Thymus (tissue), 11 donors: ENCODE data around the gene MUSK. TPM values are rescaled to one million over a fixed set of nuclear protein-coding genes. Genes with fewer than 3 reads are reported as not detected.
A peak's percentile ranks its signal among the peaks of the same experiment; 100 is the strongest.
"Not testable (repeated sequence)": the region's sequence is repeated elsewhere in the genome, so short reads cannot be mapped to it uniquely, and the experiment has no call there.

Source experiments
- DNase-seq, 9 donors: peaks; one replicate each; pipeline ENCODE4 v3.0.0-alpha.2; 2013; ENCODE audit warnings: low spot score in 9 of 9, low read depth in 6 of 9, missing footprints in 1 of 9
- H3K27ac ChIP-seq, 2 donors: one replicate each; pipeline ENCODE4 v1.5.1; 2013; ENCODE audit warnings: control low read depth in 1 of 2, low read depth in 1 of 2, low read length in 1 of 2, mild to moderate bottlenecking in 1 of 2, moderate library complexity in 1 of 2
- H3K27me3 ChIP-seq, 2 donors: one replicate each; pipeline ENCODE4 v1.5.1; 2013; ENCODE audit warnings: low read length in 1 of 2; ENCODE audit not compliant: control insufficient read depth in 2 of 2, insufficient read depth in 1 of 2
- H3K36me3 ChIP-seq, 2 donors: one replicate each; pipeline ENCODE4 v1.5.1; 2013; ENCODE audit warnings: low read length in 1 of 2, mild to moderate bottlenecking in 1 of 2, moderate library complexity in 1 of 2; ENCODE audit not compliant: control insufficient read depth in 2 of 2, insufficient read depth in 2 of 2
- H3K4me1 ChIP-seq, 2 donors: one replicate each; pipeline ENCODE4 v1.5.1; 2013; ENCODE audit warnings: low read length in 2 of 2; ENCODE audit not compliant: control insufficient read depth in 2 of 2, insufficient read depth in 2 of 2
- H3K4me3 ChIP-seq, 2 donors: one replicate each; pipeline ENCODE4 v1.5.1; 2013; ENCODE audit warnings: low read length in 2 of 2, control low read depth in 1 of 2, mild to moderate bottlenecking in 1 of 2
- H3K9me3 ChIP-seq, 2 donors: one replicate each; pipeline ENCODE4 v1.5.1; 2013; ENCODE audit warnings: low read length in 1 of 2, mild to moderate bottlenecking in 1 of 2; ENCODE audit not compliant: control insufficient read depth in 2 of 2, insufficient read depth in 1 of 2
- WGBS: extraction: QIAGEN DNeasy Blood & Tissue Kit; methylation state at CpG from one replicate; pipeline ENCODE4 v1.1.7; 2013; 5-methylcytosine and 5-hydroxymethylcytosine counted together
- polyA plus RNA-seq: library from polyadenylated mRNA; stranded (reverse); fragments of 200-250 nt; gene quantifications from one replicate; pipeline ENCODE4 v1.2.3, GENCODE V29; 2013
- total RNA-seq: library from RNA; stranded (reverse); fragments of 120-200 nt; gene quantifications from one replicate; pipeline ENCODE4 v1.2.4, GENCODE V29; 2013
- donor health status: healthy.

MUSK gene
- total and polyA plus RNA-seq, 2 donors = 0.02 to 0.09 TPM

GRCh38 chr9:110808599-110808980 lies 140.0 kb downstream of the MUSK start:
- H3K36me3 ChIP-seq = no peaks in the 10 kb centered on the region
- peak in 1 of 9 donors; percentile 14 for DNase-seq
- WGBS = 45% methylated on average over 4 of the region's 4 CpGs
- no peaks in the 10 kb centered on the region for H3K27me3 ChIP-seq
- H3K4me3 ChIP-seq = no peak overlapping the region
- H3K27ac ChIP-seq = no peak overlapping the region
- H3K9me3 ChIP-seq = no peaks in the 10 kb centered on the region
- no peaks in the 10 kb centered on the region for H3K4me1 ChIP-seq

DNA sequence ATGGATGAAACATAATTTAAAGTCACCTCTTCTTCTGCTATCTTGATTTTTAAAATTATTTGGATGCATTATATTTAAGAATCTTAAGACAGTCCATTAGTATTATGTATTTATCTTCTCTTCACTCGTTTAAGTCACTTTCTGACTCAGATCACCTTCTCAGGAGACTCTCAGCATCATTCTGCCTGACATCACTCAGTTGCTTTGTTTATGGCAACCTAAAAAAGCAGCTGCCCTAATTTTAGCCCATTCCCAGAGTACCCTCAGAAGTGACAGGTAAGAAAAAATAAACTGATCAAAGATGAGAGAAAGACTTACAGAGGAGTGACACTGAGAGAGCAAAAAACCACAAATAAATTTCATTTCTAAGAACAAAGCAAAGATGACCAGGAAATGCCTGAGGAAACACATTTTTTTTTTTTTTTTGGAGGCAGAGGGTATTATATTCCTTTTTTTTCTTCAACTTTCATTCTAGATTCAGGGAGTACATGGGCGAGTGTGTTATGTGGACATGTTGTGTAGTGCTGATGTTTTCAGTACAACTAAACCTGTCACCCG lies 140.5 kb downstream of the MUSK start:
- H3K27ac ChIP-seq = no peak overlapping the region
- 96% methylated on average over 3 of the region's 3 CpGs for WGBS
- H3K9me3 ChIP-seq = no peaks in the 10 kb centered on the region
- DNase-seq = no peak
- no peaks in the 10 kb centered on the region for H3K27me3 ChIP-seq
- H3K4me3 ChIP-seq = no peak overlapping the region
- H3K4me1 ChIP-seq = no peaks in the 10 kb centered on the region
- no peaks in the 10 kb centered on the region for H3K36me3 ChIP-seq

DNA sequence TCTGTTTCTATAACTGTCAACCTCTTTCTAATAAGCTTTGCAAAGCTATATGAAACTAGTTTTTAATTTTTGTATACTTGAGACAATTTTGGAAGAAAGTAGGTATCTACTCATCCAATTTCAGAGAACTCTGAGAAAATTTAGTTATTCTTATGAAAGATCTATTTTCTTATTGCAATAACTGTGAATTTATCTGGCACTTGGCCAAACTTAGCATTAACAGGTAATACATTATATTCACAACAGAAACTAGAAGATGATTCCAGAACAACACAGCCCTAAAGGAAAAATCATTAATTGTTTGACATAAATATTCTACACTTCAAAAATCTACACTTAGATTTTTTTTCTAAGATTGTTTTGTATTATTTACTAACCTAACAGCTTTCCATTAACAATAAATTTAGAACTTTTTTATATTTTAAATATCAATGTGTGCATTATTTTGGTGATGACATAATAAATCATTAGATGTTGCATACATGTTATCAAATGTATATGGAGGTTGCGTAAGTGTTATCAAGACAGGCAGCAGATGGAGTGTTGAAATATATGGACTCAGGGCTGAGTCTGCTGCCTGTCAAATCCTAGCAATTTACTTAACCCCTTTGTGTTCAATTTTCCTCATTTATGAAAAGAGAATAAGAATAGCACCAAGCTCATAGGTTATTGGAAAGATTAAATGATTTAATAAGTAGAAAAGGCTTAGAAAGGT lies 141.8 kb downstream of the MUSK start:
- Histone ChIP-seq H3K4me1 (no peaks in the 10 kb centered on the region), H3K9me3 (no peaks in the 10 kb centered on the region), H3K27me3 (no peaks in the 10 kb centered on the region), H3K36me3 (no peaks in the 10 kb centered on the region), H3K4me3 (no peak overlapping the region), H3K27ac (no peak overlapping the region)
- WGBS = 93% methylated on average over 1 of the region's 1 CpG
- DNase-seq = no peak

GRCh38 chr9:110812886-110813285 lies 144.3 kb downstream of the MUSK start:
- no peak for DNase-seq
- Histone ChIP-seq H3K9me3 (no peaks in the 10 kb centered on the region), H3K4me1 (no peaks in the 10 kb centered on the region), H3K36me3 (no peaks in the 10 kb centered on the region), H3K27me3 (no peaks in the 10 kb centered on the region), H3K4me3 (no peak overlapping the region), H3K27ac (no peak overlapping the region)
- WGBS = 69% methylated on average over 3 of the region's 3 CpGs

DNA sequence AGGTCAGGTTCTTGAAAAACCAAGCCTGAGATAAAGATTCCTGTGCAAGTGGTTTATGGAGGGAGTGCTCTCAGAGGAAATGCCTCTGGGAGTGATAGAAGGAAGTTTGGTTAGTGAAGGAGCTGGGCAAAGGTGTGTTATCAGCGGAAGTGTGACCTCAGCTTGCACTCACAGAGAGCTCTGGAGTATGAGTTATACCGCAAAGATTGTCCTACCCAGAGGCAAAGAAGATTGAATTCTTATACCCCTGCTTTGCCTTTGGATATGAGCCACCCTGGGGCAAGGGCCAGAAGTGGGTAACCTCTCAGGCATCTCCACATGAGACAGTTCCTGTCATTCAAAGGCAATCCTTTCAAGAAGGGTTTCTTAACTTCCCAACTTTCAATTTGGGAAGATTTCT lies 145.6 kb downstream of the MUSK start:
- H3K9me3 ChIP-seq = no peaks in the 10 kb centered on the region
- H3K4me1 ChIP-seq = no peaks in the 10 kb centered on the region
- no peaks in the 10 kb centered on the region for H3K27me3 ChIP-seq
- H3K27ac ChIP-seq = no peak overlapping the region
- 84% methylated on average over 2 of the region's 2 CpGs for WGBS
- no peaks in the 10 kb centered on the region for H3K36me3 ChIP-seq
- no peak for DNase-seq
- H3K4me3 ChIP-seq = no peak overlapping the region

GRCh38 chr9:110815361-110815760 lies 146.8 kb downstream of the MUSK start:
- H3K36me3 ChIP-seq = no peaks in the 10 kb centered on the region
- H3K27ac ChIP-seq = no peak overlapping the region
- no peak for DNase-seq
- H3K27me3 ChIP-seq = no peaks in the 10 kb centered on the region
- H3K9me3 ChIP-seq = no peaks in the 10 kb centered on the region
- 15% methylated on average over 1 of the region's 1 CpG for WGBS
- H3K4me1 ChIP-seq = no peaks in the 10 kb centered on the region
- no peak overlapping the region for H3K4me3 ChIP-seq

GRCh38 chr9:110820381-110820780 lies 151.8 kb downstream of the MUSK start:
- Histone ChIP-seq H3K9me3 (no peaks in the 10 kb centered on the region), H3K36me3 (no peaks in the 10 kb centered on the region), H3K27ac (no peak overlapping the region), H3K27me3 (no peaks in the 10 kb centered on the region), H3K4me3 (no peak overlapping the region), H3K4me1 (no peaks in the 10 kb centered on the region)
- WGBS = 81% methylated on average over 1 of the region's 1 CpG
- DNase-seq = no peak

DNA sequence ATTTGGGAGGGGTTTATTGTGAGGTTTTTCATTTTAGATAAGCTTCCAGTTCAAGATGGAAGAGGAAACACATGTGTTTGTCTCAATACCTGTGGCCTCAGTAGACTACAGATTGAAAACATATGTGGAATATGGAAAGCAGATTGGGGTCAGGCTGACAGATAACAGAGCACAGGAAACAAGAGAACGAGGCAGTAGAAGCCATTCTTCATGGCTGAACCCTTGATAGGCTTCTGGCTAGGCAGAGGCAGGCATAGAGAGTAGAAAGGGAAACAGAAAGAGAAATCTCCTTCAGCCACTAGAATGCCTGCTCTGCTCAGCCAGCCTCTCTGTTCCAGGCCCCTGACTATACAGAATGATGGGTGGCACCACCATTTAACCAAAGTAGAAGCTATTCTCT lies 152.5 kb downstream of the MUSK start:
- no peaks in the 10 kb centered on the region for H3K27me3 ChIP-seq
- DNase-seq = no peak
- no peaks in the 10 kb centered on the region for H3K9me3 ChIP-seq
- no peaks in the 10 kb centered on the region for H3K36me3 ChIP-seq
- H3K4me1 ChIP-seq = no peaks in the 10 kb centered on the region
- WGBS = 21% methylated on average over 1 of the region's 1 CpG
- no peak overlapping the region for H3K4me3 ChIP-seq
- no peak overlapping the region for H3K27ac ChIP-seq

GRCh38 chr9:110825129-110825528 lies 156.5 kb downstream of the MUSK start:
- not testable (repeated sequence) for H3K27me3 ChIP-seq, H3K9me3 ChIP-seq, H3K27ac ChIP-seq, H3K4me3 ChIP-seq, H3K36me3 ChIP-seq, DNase-seq, H3K4me1 ChIP-seq
